ENCODE data around the gene BTNL2. TPM values are rescaled to one million over a fixed set of nuclear protein-coding genes. Genes with fewer than 3 reads are reported as not detected.

BTNL2 gene
- total RNA-seq, 1 experiment from 2014 or later, result not detected

GRCh38 chr6:32406197-32406596 is 784 bp downstream of the BTNL2 start:
- H3K27me3 ChIP-seq (ENCODE audit: insufficient read depth, low read depth), result peaks cover 67% of the 10 kb centered on the region
- no peak overlapping the region for H3K4me2 ChIP-seq
- H3K9me2 ChIP-seq (ENCODE audit: insufficient read depth), result no peaks in the 10 kb centered on the region
- no peak overlapping the region for H3K4me3 ChIP-seq
- no peak for TF ChIP-seq CTCF (conservative IDR thresholded peaks at IDR 0.05)
- no peak for TF ChIP-seq EZH2 (IDR thresholded peaks at IDR 0.05; ENCODE audit: low read depth)
- H3K79me2 ChIP-seq (ENCODE audit: low read depth), result no peaks in the 10 kb centered on the region
- ChIA-PET CTCF (no interaction called here), POLR2A (ENCODE audit: unreplicated experiment) (interaction anchor here (0.6 kb wide), 1 partner anchor 393 kb away, joined by 8 read pairs; no protein-coding TSS in a partner anchor)
- BruUV-seq (replicated peaks), result no TSS peak
- no peak for DNase-seq
- H3K36me3 ChIP-seq (ENCODE audit: low read depth), result no peaks in the 10 kb centered on the region
- H3K9me3 ChIP-seq (ENCODE audit: insufficient read depth, low read depth), result no peaks in the 10 kb centered on the region
- no peaks in the 10 kb centered on the region for H3K4me1 ChIP-seq (replicated peaks; ENCODE audit: insufficient read depth)
- no peaks in the 10 kb centered on the region for H3F3A ChIP-seq (ENCODE audit: insufficient read depth, low read depth)
- no peak overlapping the region for H2AFZ ChIP-seq
- H4K20me1 ChIP-seq (ENCODE audit: insufficient read depth), result no peaks in the 10 kb centered on the region; the same call in 1 of the 2 replicates
- intact Hi-C loops (cut with micrococcal nuclease; ENCODE audit: unreplicated experiment), result no loop called here
- no peak overlapping the region for H3K27ac ChIP-seq

- POLR2A ChIA-PET (ENCODE audit: unreplicated experiment), result no interaction called here
- CTCF ChIA-PET, result no interaction called here
- BruUV-seq (replicated peaks), result no TSS peak
These were observed 1.3 kb downstream of the BTNL2 start for GRCh38 chr6:32405656-32406055.

GRCh38 chr6:32402812-32403211 is 4.2 kb downstream of the BTNL2 start:
- Histone ChIP-seq H3K4me1 (replicated peaks; ENCODE audit: insufficient read depth) (no peaks in the 10 kb centered on the region), H4K20me1 (ENCODE audit: insufficient read depth) (no peaks in the 10 kb centered on the region; the same call in 1 of the 2 replicates), H3K9me3 (ENCODE audit: insufficient read depth, low read depth) (no peaks in the 10 kb centered on the region), H3K4me2 (no peak overlapping the region), H2AFZ (no peak overlapping the region), H3F3A (ENCODE audit: insufficient read depth, low read depth) (no peaks in the 10 kb centered on the region), H3K9me2 (ENCODE audit: insufficient read depth) (no peaks in the 10 kb centered on the region), H3K79me2 (ENCODE audit: low read depth) (no peaks in the 10 kb centered on the region), H3K36me3 (ENCODE audit: low read depth) (no peaks in the 10 kb centered on the region), H3K27me3 (ENCODE audit: insufficient read depth, low read depth) (peaks cover 57% of the 10 kb centered on the region; the same call in 1 of the 2 replicates), H3K4me3 (no peak overlapping the region), H3K27ac (no peak overlapping the region)
- TF ChIP-seq EZH2 (IDR thresholded peaks at IDR 0.05; ENCODE audit: low read depth) (no peak), CTCF (conservative IDR thresholded peaks at IDR 0.05) (no peak)
- POLR2A ChIA-PET (ENCODE audit: unreplicated experiment), result no interaction called here
- DNase-seq, result no peak
- CTCF ChIA-PET, result no interaction called here
- no TSS peak for BruUV-seq (replicated peaks)
- intact Hi-C loops (cut with micrococcal nuclease; ENCODE audit: unreplicated experiment), result no loop called here

More at GRCh38 chr6:32405656-32406055, 1.3 kb downstream of the BTNL2 start:
- Histone ChIP-seq H3K79me2 (ENCODE audit: low read depth) (no peaks in the 10 kb centered on the region), H2AFZ (no peak overlapping the region), H3K36me3 (ENCODE audit: low read depth) (no peaks in the 10 kb centered on the region), H3K27ac (no peak overlapping the region), H3K4me2 (no peak overlapping the region), H3K4me1 (replicated peaks; ENCODE audit: insufficient read depth) (no peaks in the 10 kb centered on the region), H3K9me3 (ENCODE audit: insufficient read depth, low read depth) (no peaks in the 10 kb centered on the region), H3K4me3 (no peak overlapping the region), H3K27me3 (ENCODE audit: insufficient read depth, low read depth) (peaks cover 66% of the 10 kb centered on the region), H3F3A (ENCODE audit: insufficient read depth, low read depth) (no peaks in the 10 kb centered on the region), H3K9me2 (ENCODE audit: insufficient read depth) (no peaks in the 10 kb centered on the region), H4K20me1 (ENCODE audit: insufficient read depth) (no peaks in the 10 kb centered on the region; the same call in 1 of the 2 replicates)
- TF ChIP-seq CTCF (conservative IDR thresholded peaks at IDR 0.05) (no peak), EZH2 (IDR thresholded peaks at IDR 0.05; ENCODE audit: low read depth) (no peak)
- DNase-seq, result no peak
- intact Hi-C loops (cut with micrococcal nuclease; ENCODE audit: unreplicated experiment), result no loop called here
